ENCODE measurements around the gene DDX41.
A peak's percentile ranks its signal among the peaks of the same experiment; 100 is the strongest.

Gene DDX41

DNA sequence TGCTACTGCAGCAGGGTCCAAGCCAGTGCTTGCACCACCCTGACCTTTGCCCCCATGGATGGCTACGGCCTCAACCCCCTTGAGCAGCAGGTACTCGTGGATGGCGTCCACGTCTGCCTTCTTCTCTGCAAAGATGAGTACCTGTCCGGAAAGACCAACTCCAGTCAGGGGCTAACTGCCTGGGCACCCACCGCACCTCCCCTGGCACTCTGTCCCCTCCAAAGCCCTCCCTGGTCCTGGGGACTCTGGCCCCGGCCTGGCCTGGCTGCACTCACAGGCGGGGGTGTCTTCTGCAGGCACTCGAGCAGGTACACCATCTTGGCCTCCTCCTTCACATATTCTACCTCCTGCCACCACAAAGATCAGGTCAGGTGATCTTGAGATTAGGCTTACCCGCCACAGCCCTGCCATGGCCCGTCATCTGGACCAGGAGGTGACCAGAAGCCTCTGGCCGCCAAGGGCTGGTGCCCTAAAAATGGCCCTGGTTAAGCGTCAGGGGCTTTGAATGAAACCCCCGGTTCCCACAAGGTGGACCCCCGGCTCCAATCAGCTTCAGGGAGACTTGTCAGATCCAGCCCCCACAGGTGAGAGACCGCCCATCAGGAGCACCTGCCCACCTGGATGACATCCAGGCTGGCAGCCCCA is 3.9 kb downstream of the DDX41 start:
- no peak for DNase-seq

DNA sequence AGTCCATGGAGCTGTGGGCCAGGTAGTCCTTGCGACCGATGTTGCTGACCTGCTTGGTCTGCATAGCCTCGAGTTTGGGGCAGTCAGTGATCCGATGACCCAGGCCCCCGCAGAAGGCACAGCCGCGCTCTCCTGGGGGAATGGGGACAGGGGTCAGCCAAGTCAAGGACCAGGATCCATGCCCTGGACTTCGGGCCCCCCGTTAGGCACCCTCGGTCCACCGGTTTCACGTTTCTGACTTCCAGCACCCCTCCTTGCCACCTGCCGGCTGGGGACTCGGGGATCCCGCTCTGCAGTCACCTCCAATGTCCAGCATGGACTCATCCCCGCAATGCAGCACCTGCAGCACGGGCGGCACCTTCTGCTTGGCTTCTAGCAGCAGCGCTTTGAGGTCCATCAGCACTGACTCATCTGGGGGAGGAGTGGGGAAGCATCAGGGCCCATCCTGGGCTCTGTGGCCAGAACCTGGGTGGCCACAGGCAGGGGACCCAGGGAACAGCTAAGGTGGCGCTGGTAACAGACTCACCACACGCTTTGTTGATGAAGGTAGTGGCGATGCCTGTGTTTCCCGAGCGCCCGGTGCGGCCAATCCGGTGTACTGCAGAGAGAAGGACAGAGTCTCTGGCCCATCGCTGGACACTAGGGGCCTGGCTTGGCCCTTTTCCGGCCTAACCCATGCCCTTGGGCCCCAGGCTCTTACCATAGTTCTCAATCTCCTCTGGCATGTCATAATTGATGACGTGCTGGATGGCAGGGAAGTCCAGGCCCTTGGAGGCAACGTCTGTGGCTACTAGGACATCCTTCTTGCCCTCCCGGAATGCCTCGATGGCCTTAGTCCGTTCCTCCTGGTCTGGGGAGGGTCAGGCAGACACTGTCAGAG is 4.7 kb downstream of the DDX41 start:
- no peak for DNase-seq

DNA sequence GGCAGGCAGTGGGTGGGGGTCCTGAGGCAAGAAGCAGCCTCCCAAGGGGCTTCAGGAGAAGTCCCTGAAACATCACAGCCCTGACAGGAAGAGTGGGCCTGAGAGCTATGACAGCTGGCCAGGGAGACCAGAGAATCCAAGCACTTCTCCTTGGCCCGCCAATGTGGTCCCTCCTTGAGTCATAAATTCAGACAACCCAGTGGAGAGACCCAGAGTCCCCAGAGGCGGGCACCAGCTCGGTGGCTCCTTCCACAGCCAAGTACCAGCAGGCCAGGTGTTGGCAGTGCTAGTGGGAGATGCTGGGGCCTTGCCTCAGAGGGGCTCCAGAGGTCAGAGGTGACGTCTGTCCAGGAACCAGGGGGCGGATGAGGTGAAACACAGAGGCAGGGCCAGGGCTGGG is 5.6 kb downstream of the DDX41 start:
- no peak for DNase-seq

GRCh38 chr5:177510567-177511053 is 6.2 kb downstream of the DDX41 start:
- no peak for DNase-seq

- no peak for DNase-seq
Observed at GRCh38 chr5:177509991-177510566, 6.7 kb downstream of the DDX41 start.

GRCh38 chr5:177509381-177509951 is 7.3 kb downstream of the DDX41 start, which contains the start of gene DOK3:
Gene DOK3 (minus strand): TSS chr5:177509826. CDS start chr5:177509540, 286 bp downstream.
- no peak for DNase-seq

DNA sequence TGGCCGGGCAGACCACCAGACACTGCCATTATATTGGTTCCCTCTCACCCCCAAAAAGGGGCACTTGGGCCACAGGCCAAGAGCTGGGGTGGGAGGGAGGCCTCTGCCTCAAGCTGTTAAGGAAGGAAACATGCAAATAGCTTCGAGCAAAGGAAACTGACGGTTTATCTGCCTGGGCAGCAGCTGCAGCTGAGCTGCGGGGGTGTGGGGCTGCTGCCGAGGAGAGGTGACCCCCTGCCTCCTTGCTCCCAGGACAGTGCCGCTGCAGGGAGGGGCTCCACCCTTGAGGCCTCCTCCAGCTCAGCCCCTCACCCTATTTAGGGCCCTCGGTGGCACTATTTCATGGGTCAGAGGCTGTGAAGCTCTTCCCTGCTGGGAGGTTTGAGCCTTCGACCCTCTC is 7.9 kb downstream of the DDX41 start:
- no peak for DNase-seq

GRCh38 chr5:177508221-177508611 is 8.5 kb downstream of the DDX41 start:
- DNase-seq = no peak

DNA sequence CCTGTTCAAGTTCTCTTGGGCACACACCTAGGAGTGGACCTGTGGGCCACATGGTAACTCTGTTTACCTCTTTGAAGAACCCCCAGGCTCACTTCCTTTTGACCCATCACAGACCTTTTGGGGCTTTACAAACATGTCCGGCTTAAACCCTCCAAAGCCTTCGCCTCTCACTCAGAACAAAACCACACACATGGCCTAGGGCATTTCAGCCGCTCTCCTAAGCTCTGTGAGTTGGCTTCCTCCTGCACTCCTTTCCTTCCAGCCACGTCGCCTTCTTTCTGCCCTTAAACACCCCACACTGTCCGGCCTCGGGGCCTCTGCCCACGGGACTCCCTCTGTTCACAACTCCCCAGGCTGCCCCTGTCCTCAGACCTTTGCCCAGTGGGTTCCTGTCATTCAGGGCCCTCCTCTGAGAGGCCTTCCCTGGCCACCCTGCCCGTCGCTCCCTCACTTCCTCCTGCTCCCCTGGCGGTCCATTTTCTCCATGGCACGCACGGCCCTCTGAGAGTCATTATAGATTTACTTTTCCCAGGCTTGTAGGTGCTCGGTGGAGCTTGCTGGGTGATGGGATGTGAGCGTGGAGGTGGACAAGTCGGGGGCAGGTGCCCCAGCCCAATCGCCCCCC is 9.1 kb downstream of the DDX41 start:
- no peak for DNase-seq

- DNase-seq = no peak
Observed at GRCh38 chr5:177507165-177507564, 9.6 kb downstream of the DDX41 start.

GRCh38 chr5:177505075-177505474 is 11.7 kb downstream of the DDX41 start:
- no peak for DNase-seq

GRCh38 chr5:177504086-177505056 is 12.4 kb downstream of the DDX41 start:
- DNase-seq = no peak

- DNase-seq = no peak
Observed at GRCh38 chr5:177503351-177504085, 13.2 kb downstream of the DDX41 start.

GRCh38 chr5:177502886-177503285 is 13.9 kb downstream of the DDX41 start:
- DNase-seq = no peak

DNA sequence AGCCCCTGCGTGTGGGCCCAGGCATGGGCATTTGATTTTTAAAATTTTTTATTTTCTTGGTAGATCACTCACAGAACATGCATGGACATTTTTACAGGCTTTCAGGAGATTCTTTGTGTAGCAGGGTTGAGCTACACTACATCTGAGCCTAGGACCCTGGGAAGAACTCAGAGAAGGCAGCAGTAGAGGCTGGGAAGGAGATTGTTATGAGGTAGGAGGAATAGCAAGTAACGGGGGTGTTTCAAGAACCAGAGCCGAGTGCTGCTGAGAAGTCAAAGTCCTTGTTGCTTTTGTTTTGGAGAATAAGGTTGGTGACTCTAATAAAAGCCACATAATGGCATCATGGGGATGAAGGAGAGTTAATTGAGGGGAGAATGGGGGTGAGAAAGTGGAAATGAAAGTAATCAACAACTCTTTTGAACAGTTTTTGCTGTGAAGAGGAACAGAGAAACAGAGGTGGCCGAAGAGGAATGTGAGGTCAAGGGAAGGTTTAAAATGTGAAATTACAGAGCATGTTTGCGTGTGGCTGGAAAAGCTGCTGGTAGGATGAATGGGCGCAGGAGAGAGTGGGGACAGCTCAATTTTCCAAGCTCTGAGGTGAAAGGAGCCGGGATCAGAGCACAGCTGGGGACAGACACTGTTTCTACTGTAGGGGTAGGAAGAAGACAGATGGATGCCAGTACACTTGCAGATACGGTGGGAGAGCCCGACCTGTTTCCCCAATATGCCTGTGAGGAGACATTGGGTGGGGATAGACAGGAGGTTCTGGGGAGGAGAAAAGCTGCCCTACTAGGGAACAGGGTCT is 14.7 kb downstream of the DDX41 start:
- DNase-seq = no peak

GRCh38 chr5:177500685-177501522 is 15.9 kb downstream of the DDX41 start:
- DNase-seq = peak; percentile 93

DNA sequence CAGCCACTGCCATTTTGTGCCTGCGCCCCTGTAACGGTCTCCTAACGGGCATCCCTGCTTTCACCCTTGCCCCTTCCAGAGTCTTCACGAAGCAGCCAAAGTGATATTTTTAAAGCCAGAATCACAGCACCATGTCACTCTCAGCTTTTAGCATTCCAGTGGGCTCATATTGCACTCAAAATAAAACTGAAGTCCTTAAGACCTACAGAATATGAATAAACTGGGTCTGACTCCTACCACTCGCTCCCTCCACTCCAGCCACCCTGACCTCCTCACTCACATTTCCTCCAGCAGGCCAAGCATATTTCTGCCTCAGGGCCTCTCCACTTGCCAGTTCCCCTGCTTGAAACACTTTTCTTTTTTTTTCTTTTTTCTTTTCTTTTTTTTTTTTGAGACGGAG is 16.9 kb downstream of the DDX41 start:
- no peak for DNase-seq

DNA sequence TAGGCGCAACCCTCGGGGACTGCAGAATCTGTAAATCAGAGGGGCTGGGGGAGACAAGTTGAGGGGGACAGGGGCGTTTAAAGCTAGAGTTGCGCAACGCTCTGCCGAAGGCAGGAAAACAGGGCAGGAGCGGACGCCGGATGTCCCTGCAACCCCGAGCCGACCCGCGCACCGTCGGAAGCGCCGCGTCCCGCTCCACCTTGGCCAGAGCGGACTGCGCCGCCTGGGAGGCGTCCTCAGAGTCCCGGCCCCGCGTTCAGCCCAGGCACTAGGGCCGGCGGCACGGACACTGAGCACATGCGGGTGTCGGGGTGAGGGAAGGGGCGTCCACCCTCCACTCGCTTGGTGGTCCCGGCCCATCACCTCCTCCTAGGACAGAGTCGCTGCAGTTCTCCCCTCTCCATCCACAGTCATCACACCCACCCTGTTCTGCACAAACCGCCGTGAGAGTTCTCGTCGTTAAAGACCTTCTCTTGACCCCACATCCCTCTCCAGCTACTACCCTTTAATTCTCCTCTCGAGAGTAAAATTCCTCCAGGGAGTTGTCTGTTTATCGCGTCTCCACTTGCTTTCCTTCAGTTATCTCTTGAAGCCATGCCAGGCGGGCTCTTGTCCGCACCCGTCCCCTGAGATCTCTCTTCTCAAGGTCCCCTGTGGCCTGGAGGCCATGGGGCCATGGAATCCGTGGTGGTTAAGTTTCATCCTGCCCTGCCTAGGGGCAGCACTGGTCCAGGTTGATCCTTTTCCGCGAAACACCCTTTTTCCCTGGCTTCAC is 18.6 kb downstream of the DDX41 start:
- DNase-seq = no peak
